CD4-positive, alpha-beta T cell treated with Interleukin-10 for 1 hour (primary cell): Measurements from ENCODE around the gene KISS1R.
"Not testable (repeated sequence)": the region's sequence is repeated elsewhere in the genome, so short reads cannot be mapped to it uniquely, and the experiment has no call there.

Experiments used
- DNase-seq: peaks from one replicate; pipeline ENCODE4 v3.0.0-alpha.2; 2020

Gene KISS1R

GRCh38 chr19:955803-956765 lies 39.0 kb downstream of the KISS1R start:
- DNase-seq = no peak

GRCh38 chr19:956766-957440 lies 39.8 kb downstream of the KISS1R start:
- no peak for DNase-seq

DNA sequence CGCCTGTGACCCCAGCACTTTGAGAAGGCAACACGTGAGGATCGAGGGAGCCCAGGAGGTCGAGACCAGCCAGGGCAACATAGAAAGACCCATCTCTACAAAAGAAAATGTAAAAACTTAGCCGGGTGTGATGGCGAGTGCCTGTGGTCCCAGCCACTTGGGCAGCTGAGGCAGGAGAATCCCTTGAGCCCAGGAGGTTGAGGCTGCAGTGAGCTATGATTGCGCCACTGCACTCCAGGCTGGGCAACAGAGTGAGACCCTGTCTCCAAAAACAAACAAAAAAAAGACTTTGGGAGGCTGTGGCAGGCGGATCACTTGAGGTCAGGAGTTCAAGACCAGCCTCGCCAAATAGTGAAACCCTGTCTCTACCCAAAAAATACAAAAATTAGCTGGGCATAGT lies 40.4 kb downstream of the KISS1R start:
- not testable (repeated sequence) for DNase-seq

DNA sequence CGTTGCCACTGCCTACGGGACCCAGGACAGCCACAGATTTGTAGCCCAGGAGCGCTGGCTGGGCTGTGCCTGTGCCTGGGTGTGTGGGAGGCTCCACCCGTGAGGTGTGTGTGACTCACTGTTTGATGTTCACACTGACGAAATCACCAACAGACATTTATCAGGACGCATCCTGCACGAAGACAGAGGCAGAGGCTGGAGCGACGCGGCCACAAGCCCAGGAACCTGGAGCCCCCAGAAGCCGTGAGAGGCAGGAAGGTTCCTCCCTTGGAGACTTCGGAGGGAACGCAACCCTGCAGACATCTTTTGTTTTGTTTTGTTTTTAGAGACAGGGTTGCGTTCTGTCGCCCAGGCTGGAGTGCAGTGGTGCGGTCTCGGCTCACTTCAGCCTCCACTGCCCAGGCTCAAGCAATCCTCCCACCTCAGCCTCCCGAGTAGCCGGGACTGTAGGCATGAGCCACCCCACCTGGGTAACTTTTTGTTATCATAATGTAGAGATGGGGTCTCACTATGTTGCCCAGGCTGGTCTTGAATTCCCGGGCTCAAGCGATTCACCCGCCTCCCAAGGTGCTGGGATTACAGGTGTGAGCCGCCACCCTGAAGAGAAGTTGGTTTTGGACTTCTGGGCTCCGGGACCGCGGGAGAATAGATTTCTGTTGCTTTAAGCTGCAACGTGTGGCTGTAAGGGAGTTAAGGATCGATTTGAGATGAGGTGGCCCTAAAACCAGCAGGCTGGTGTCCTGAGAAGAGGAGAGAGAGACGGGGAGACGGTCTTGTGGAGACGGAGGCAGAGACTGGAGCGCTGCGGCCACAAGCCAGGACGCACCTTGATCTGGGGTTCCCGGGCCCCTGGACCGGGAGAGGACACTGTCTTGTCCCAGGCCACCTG lies 42.1 kb downstream of the KISS1R start:
- no peak for DNase-seq

- DNase-seq = no peak
Observed at GRCh38 chr19:960020-960419, 42.9 kb downstream of the KISS1R start.

DNA sequence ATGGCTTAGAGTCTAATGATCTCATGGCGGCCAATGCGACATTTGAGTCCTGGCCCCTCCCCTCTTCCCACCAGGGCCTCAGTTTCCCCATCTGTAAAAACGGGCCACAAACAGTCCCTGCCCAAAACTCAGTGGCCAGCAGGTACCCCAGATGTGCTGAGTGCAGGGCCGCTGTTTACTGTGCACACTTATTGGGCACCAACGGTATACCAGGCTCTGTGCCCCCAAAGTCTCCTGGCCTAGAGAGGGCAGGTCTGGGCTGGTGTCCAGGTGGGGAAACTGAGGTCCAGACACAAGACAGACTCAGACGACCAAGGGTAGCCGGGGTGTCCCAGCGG lies 43.4 kb downstream of the KISS1R start:
- no peak for DNase-seq

DNA sequence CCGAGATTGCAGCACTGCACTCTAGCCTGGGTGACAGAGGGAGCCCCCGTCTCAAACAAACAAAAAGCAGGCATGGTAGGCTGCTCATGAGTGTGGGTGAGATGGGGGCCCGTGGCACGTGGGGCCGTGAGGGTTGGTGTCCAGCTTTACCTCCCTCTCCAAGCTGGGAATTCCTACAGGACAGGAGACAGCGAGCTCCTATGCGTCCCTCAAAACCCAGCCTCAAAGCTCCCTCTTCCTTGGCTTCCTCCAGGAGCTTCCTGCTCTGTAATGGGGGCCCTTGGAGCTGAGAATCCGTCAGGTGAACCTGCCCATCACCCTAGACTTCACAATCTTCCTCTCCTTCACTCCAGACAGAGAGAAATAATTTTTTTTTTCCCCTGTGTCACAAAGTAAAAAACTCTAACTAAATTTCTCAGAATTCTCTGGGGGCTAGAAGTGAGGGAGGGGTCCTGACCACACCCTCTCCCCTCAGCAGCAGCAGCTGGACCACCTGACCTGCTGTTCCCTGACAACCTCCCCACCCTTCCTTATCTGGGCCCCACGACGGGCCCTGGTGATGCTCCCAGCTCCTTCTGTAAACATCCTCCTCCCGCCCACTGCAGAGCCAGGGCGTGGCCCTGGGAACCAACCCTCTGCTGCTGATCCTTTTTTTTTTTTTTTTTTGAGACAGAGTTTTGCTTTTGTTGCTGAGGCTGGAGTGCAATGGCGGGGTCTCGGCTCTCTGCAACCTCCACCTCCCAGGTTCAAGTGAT lies 44.9 kb downstream of the KISS1R start:
- DNase-seq = no peak

DNA sequence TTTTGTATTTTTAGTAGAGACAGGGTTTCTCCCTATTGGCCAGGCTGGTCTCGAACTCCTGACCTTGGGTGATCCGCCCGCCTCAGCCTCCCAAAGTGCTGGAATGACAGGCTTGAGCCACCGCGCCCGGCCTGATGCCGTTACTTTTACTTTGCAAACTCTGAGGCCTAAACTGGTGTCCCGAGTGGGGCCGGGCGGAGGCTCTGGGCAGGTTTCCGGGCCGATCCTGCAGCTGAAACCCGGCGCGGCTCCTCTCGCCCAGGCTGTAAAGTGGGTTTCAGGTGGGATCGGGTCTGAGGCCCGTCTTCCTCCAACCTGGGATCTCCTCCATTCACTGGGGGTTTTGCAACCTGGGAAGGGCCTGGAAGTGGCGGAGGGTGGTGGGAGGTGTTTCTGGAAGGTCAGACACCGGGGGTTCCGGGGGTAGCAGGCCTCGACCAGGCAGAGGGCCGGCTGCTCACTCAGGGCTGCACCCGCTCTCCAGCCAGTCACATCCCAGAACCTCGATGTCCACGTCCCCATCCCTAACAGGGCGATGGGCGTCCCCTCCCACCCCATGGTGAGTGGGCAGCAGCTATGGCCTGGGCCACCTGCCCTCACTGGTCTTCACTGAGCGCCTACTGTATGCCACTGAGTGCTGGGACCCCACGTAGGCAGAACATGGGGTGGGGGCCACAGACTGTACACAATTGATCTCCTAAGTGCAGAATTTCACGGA lies 45.7 kb downstream of the KISS1R start:
- no peak for DNase-seq

DNA sequence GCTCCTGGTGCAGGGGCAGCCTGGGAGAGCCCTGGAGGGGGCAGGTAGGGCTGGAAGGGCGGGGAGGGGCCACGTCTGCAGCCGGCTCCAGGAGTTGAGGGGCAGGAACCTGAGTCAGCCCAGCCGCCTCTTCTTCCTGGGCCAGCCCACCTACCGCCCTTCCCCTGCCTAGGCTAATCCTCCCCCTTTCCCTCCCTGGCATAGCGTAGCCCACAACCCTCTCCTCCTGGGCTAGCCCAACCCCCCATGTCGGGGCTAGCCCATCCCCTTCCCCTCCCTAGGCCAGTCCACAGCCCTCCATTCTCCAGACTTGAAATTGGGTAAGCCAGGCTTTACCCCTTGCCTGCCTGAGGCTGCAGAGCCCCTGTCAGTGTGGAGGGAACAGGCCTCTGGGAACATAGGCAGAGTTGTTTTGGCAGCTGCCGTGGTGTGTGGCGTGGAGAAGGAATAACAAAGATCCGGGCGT lies 46.4 kb downstream of the KISS1R start:
- no peak for DNase-seq

- no peak for DNase-seq
Observed at GRCh38 chr19:964116-964520, 47.0 kb downstream of the KISS1R start.

DNA sequence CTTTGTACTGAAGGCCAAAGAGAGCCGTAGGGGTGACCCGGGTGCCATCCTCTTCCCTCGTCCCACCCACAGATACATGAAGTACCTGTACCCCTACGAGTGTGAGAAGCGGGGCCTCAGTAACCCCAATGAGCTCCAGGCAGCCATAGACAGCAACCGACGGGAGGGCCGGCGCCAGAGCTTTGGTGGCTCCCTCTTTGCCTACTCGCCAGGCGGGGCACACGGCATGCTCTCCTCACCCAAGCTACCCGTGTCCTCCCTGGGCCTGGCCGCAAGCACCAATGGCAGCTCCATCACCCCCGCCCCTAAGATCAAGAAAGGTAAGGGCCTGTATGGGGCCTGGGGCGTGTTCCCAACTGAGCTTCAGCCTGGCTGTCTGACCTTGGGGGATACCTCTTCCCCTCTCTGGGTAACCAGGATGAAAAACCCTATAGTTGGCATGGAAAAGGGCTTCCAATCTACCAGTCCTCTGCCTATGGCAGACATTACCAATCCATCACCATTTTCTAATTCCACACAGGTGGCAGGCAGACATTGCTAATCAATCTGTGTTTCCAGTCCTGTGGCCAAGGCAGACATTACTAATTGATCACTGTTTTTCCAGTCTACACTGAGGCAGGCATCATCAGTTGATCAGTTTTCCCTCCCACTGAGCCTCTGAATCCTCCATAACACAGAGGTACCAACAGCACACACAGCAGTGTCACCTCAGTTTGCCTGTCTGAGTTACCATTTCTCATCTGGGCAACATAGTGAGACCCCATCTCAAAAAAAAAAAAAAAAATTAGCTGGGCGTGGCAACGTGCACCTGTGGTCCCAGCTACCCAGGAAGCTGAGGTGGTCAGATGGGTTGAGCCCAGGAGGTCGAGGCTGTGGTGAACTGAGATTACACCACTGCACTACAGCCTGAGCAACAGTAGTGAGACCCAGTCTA lies 47.9 kb downstream of the KISS1R start:
- no peak for DNase-seq

- DNase-seq = no peak
Observed at GRCh38 chr19:966485-967088, 49.5 kb downstream of the KISS1R start.
